Right forelimb (tissue), 1 donor: Measurements from ENCODE around the gene GSG1L2.
"Not testable (repeated sequence)": the region's sequence is repeated elsewhere in the genome, so short reads cannot be mapped to it uniquely, and the experiment has no call there.

Experiments used
- DNase-seq: peaks from one replicate; pipeline ENCODE4 v3.0.0-alpha.2; 2018

The GSG1L2 gene

GRCh38 chr17:9784544-9784943, 37.3 kb downstream of the GSG1L2 start:
- DNase-seq: no peak

- not testable (repeated sequence) for DNase-seq
Measured at GRCh38 chr17:9783465-9783864, 38.4 kb downstream of the GSG1L2 start.

GRCh38 chr17:9783050-9783449, 38.8 kb downstream of the GSG1L2 start:
- DNase-seq: no peak

GRCh38 chr17:9780552-9780951, 41.3 kb downstream of the GSG1L2 start:
- no peak for DNase-seq

GRCh38 chr17:9776911-9777310, 45.0 kb downstream of the GSG1L2 start:
- no peak for DNase-seq

GRCh38 chr17:9772658-9773057, 49.2 kb downstream of the GSG1L2 start:
- no peak for DNase-seq

GRCh38 chr17:9771465-9771864, 50.4 kb downstream of the GSG1L2 start:
- no peak for DNase-seq

GRCh38 chr17:9769036-9769695, 52.7 kb downstream of the GSG1L2 start:
- DNase-seq: no peak

- DNase-seq: no peak
Measured at GRCh38 chr17:9768381-9768934, 53.4 kb downstream of the GSG1L2 start.

- DNase-seq: no peak
Measured at GRCh38 chr17:9767432-9767991, 54.4 kb downstream of the GSG1L2 start.

GRCh38 chr17:9766970-9767369, 54.9 kb downstream of the GSG1L2 start:
- DNase-seq: no peak

GRCh38 chr17:9765322-9765721, 56.6 kb downstream of the GSG1L2 start:
- DNase-seq: no peak

GRCh38 chr17:9763643-9764042, 58.2 kb downstream of the GSG1L2 start:
- no peak for DNase-seq

- no peak for DNase-seq
Measured at GRCh38 chr17:9760266-9760665, 61.6 kb downstream of the GSG1L2 start.

GRCh38 chr17:9755083-9755482, 66.8 kb downstream of the GSG1L2 start:
- no peak for DNase-seq
